ENCODE results near the gene MGLL. TPM values are rescaled to one million over a fixed set of nuclear protein-coding genes. Genes with fewer than 3 reads are reported as not detected.
"Not testable (repeated sequence)": the region's sequence is repeated elsewhere in the genome, so short reads cannot be mapped to it uniquely, and the experiment has no call there.

MGLL gene
- total RNA-seq, 1 experiment from 2014 or later, result 42.4 TPM

GRCh38 chr3:127706785-127707351 lies 115.4 kb downstream of the MGLL start:
- DNase-seq, result no peak
- no peaks in the 10 kb centered on the region for H3K9me3 Mint-ChIP-seq (ENCODE audit: low read depth, unreplicated experiment)
- H3K36me3 Mint-ChIP-seq (ENCODE audit: insufficient read depth, unreplicated experiment), result no peaks in the 10 kb centered on the region
- no peaks in the 10 kb centered on the region for H3K4me1 Mint-ChIP-seq (ENCODE audit: low read depth, unreplicated experiment)
- intact Hi-C loops (cut with micrococcal nuclease; ENCODE audit: unreplicated experiment), result no loop called here
- no peak overlapping the region for H3K4me3 Mint-ChIP-seq (ENCODE audit: low read depth, unreplicated experiment)
- no peak overlapping the region for H3K27ac Mint-ChIP-seq (ENCODE audit: unreplicated experiment)
- BruUV-seq (replicated peaks), result no TSS peak
- CTCF ChIA-PET, result interaction anchor here (0.8 to 1.2 kb wide), 3 partner anchors 10 to 127 kb away, joined by 3 to 4 read pairs (median 3); no protein-coding TSS in a partner anchor
- no peaks in the 10 kb centered on the region for H3K27me3 Mint-ChIP-seq (ENCODE audit: unreplicated experiment)
- no peak for TF ChIP-seq CTCF (IDR thresholded peaks at IDR 0.05; ENCODE audit: unreplicated experiment)

- BruUV-seq (replicated peaks), result no TSS peak
- Mint-ChIP-seq H3K27ac (ENCODE audit: unreplicated experiment) (no peak overlapping the region), H3K4me1 (ENCODE audit: low read depth, unreplicated experiment) (no peaks in the 10 kb centered on the region), H3K36me3 (ENCODE audit: insufficient read depth, unreplicated experiment) (no peaks in the 10 kb centered on the region), H3K27me3 (ENCODE audit: unreplicated experiment) (no peaks in the 10 kb centered on the region), H3K4me3 (ENCODE audit: low read depth, unreplicated experiment) (no peak overlapping the region), H3K9me3 (ENCODE audit: low read depth, unreplicated experiment) (no peaks in the 10 kb centered on the region)
- no peak for DNase-seq
- TF ChIP-seq CTCF (IDR thresholded peaks at IDR 0.05; ENCODE audit: unreplicated experiment), result no peak
- intact Hi-C loops (cut with micrococcal nuclease; ENCODE audit: unreplicated experiment), result no loop called here
- CTCF ChIA-PET, result interaction anchor here (0.8 to 1.0 kb wide), 2 partner anchors 10 to 42 kb away, joined by 3 to 4 read pairs; no protein-coding TSS in a partner anchor
Observed at GRCh38 chr3:127706312-127706711, 116.0 kb downstream of the MGLL start.

- H3K27ac Mint-ChIP-seq (ENCODE audit: unreplicated experiment); DNase-seq; intact Hi-C loops (cut with micrococcal nuclease; ENCODE audit: unreplicated experiment); CTCF ChIA-PET; H3K27me3 Mint-ChIP-seq (ENCODE audit: unreplicated experiment); H3K9me3 Mint-ChIP-seq (ENCODE audit: low read depth, unreplicated experiment); H3K4me1 Mint-ChIP-seq (ENCODE audit: low read depth, unreplicated experiment); H3K4me3 Mint-ChIP-seq (ENCODE audit: low read depth, unreplicated experiment); H3K36me3 Mint-ChIP-seq (ENCODE audit: insufficient read depth, unreplicated experiment); BruUV-seq (replicated peaks): not testable (repeated sequence)
Observed at GRCh38 chr3:127704840-127705239, 117.5 kb downstream of the MGLL start.

- Mint-ChIP-seq H3K4me3 (ENCODE audit: low read depth, unreplicated experiment) (no peak overlapping the region), H3K27ac (ENCODE audit: unreplicated experiment) (no peak overlapping the region), H3K4me1 (ENCODE audit: low read depth, unreplicated experiment) (no peaks in the 10 kb centered on the region), H3K27me3 (ENCODE audit: unreplicated experiment) (no peaks in the 10 kb centered on the region), H3K36me3 (ENCODE audit: insufficient read depth, unreplicated experiment) (peaks cover 5% of the 10 kb centered on the region), H3K9me3 (ENCODE audit: low read depth, unreplicated experiment) (no peaks in the 10 kb centered on the region)
- DNase-seq, result no peak
- TF ChIP-seq CTCF (IDR thresholded peaks at IDR 0.05; ENCODE audit: unreplicated experiment), result no peak
- intact Hi-C loops (cut with micrococcal nuclease; ENCODE audit: unreplicated experiment), result no loop called here
- CTCF ChIA-PET, result interaction anchor here (0.5 kb wide), 1 partner anchor 124 kb away, joined by 8 read pairs; no protein-coding TSS in a partner anchor
- BruUV-seq (replicated peaks), result no TSS peak
Observed at GRCh38 chr3:127702151-127702578, 120.2 kb downstream of the MGLL start.

GRCh38 chr3:127701280-127701911 lies 120.9 kb downstream of the MGLL start:
- no peak for DNase-seq
- intact Hi-C loops (cut with micrococcal nuclease; ENCODE audit: unreplicated experiment), result no loop called here
- Mint-ChIP-seq H3K4me1 (ENCODE audit: low read depth, unreplicated experiment) (no peaks in the 10 kb centered on the region), H3K36me3 (ENCODE audit: insufficient read depth, unreplicated experiment) (peaks cover 5% of the 10 kb centered on the region), H3K4me3 (ENCODE audit: low read depth, unreplicated experiment) (no peak overlapping the region), H3K27me3 (ENCODE audit: unreplicated experiment) (no peaks in the 10 kb centered on the region), H3K9me3 (ENCODE audit: low read depth, unreplicated experiment) (no peaks in the 10 kb centered on the region), H3K27ac (ENCODE audit: unreplicated experiment) (no peak overlapping the region)
- TF ChIP-seq CTCF (IDR thresholded peaks at IDR 0.05; ENCODE audit: unreplicated experiment), result no peak
- CTCF ChIA-PET, result interaction anchor here (0.5 kb wide), 1 partner anchor 125 kb away, joined by 8 read pairs; no protein-coding TSS in a partner anchor
- BruUV-seq (replicated peaks), result no TSS peak
